ENCODE measurements around the gene DNAAF8. TPM values are rescaled to one million over a fixed set of nuclear protein-coding genes. Genes with fewer than 3 reads are reported as not detected.
A peak's percentile ranks its signal among the peaks of the same experiment; 100 is the strongest.

DNAAF8 gene
- total RNA-seq, 1 experiment from 2014 or later = 0.39 TPM

GRCh38 chr16:4787068-4787467, 52.7 kb downstream of the DNAAF8 start:
- H3K27ac Mint-ChIP-seq = 0 out of 7 replicates have a peak overlapping the region, but pooled peaks of 1 of the 3 experiments have one; percentile 34
- no peak overlapping the region for H2AFZ ChIP-seq (ENCODE audit: low read length)

More at GRCh38 chr16:4787068-4787467, 52.7 kb downstream of the DNAAF8 start:
- H3K36me3 Mint-ChIP-seq (ENCODE audit: insufficient read depth in 1 of 3, low read depth in 3 of 3) = no peaks in the 10 kb centered on the region
- H4K91ac ChIP-seq (ENCODE audit: insufficient read length, low read depth, low read length) = no peak overlapping the region
- H4K5ac ChIP-seq (ENCODE audit: insufficient read length, low read depth, low read length) = no peak overlapping the region
- H3K23me2 ChIP-seq (ENCODE audit: insufficient read length, low read depth, low read length, poor library complexity, severe bottlenecking) = no peaks in the 10 kb centered on the region
- no peak overlapping the region for H4K8ac ChIP-seq (replicated peaks; ENCODE audit: insufficient read length, low read depth, low read length)
- no peaks in the 10 kb centered on the region; the same call in 1 of the 2 replicates for H3K27me3 Mint-ChIP-seq (ENCODE audit: low read depth)
- WGBS (ENCODE audit: extremely low coverage, insufficient read length, low lambda C conversion rate) = no CpG with 5 or more reads among the region's 8 CpGs
- H3K4me1 Mint-ChIP-seq = peaks cover 15 to 24% of the 10 kb centered on the region in 2 experiments
- no peak overlapping the region for H3K4me3 Mint-ChIP-seq
- H3K27me3 ChIP-seq (ENCODE audit: insufficient read depth, low read length) = no peaks in the 10 kb centered on the region; the same call in 1 of the 2 replicates
- H3K9ac ChIP-seq (ENCODE audit: extremely low read depth, insufficient read length, low read length) = no peak overlapping the region
- no peaks in the 10 kb centered on the region for H4K20me1 ChIP-seq (ENCODE audit: control insufficient read depth, insufficient read depth, insufficient read length)
- H2BK12ac ChIP-seq (ENCODE audit: insufficient read length, low read depth, low read length) = no peak overlapping the region
- H3K79me2 ChIP-seq (ENCODE audit: insufficient read depth, low read length) = no peaks in the 10 kb centered on the region
- no peak overlapping the region for H2AK5ac ChIP-seq (ENCODE audit: insufficient read length, low read length)
- H2BK20ac ChIP-seq (ENCODE audit: low read depth, low read length, poor library complexity, severe bottlenecking) = no peak overlapping the region
- no peak overlapping the region for H3K56ac ChIP-seq (ENCODE audit: insufficient read length, low read depth, low read length)
- H3K4me2 ChIP-seq (ENCODE audit: insufficient read depth, insufficient read length, low read length) = no peak overlapping the region
- no peak overlapping the region for H2BK15ac ChIP-seq (ENCODE audit: low read depth, low read length)
- peaks cover 3% of the 10 kb centered on the region; the same call in 1 of the 2 replicates for H3K4me1 ChIP-seq (ENCODE audit: insufficient read depth, low read length)
- no peak for DNase-seq
- no peak for TF ChIP-seq CTCF (conservative IDR thresholded peaks at IDR 0.05)
- H2BK5ac ChIP-seq (ENCODE audit: insufficient read length, low read length) = no peak overlapping the region
- H3K23ac ChIP-seq (ENCODE audit: insufficient read length, low read depth, low read length) = no peak overlapping the region
- no peak overlapping the region for H3T11ph ChIP-seq (ENCODE audit: low read length)
- peak overlapping the region; percentile 33 for H3K18ac ChIP-seq (ENCODE audit: insufficient read length, low read depth, low read length)
- H2BK120ac ChIP-seq (ENCODE audit: low read depth, low read length, poor library complexity, severe bottlenecking) = no peak overlapping the region
- no peak overlapping the region for H3K4ac ChIP-seq (ENCODE audit: low read depth, low read length)
- no peak overlapping the region for H3K27ac ChIP-seq (ENCODE audit: insufficient read length, low read depth, low read length)
- peak overlapping the region; percentile 11 for H3K14ac ChIP-seq (ENCODE audit: insufficient read depth, low read length)
- no peaks in the 10 kb centered on the region for H3K9me3 ChIP-seq (ENCODE audit: control insufficient read depth, low read depth, low read length)
- no peaks in the 10 kb centered on the region; a peak in 1 of 5 replicates for H3K9me3 Mint-ChIP-seq
- H3K79me1 ChIP-seq (ENCODE audit: insufficient read depth, low read depth, low read length, poor library complexity, severe bottlenecking) = no peaks in the 10 kb centered on the region
